PC-3 (cell line): ENCODE measurements around the gene CORO1C. TPM values are rescaled to one million over a fixed set of nuclear protein-coding genes. Genes with fewer than 3 reads are reported as not detected.

Experiments
- ATAC-seq: fragments of 200-7000 bp; cut with Tn5 transposase; 2 replicates; pipeline ENCODE4 v1.9.1; 2020; ENCODE audit warnings: mild to moderate bottlenecking, moderate library complexity
- BruUV-seq: library from RNA; stranded (reverse); fragments of 400-500 nt; replicated peaks from 2 replicates; lab custom pipeline; 2021; lab: Mats Ljungman, UMichigan
- CTCF ChIA-PET: fragments of 300-600 bp; sonication (Branson Sonifier 250); formaldehyde crosslinking; loops from one replicate; lab custom pipeline; 2022; ENCODE audit warnings: antibody characterized with exemption; lab: Charles Lee
- POLR2A ChIA-PET: fragments of 300-600 bp; sonication (Branson Sonifier 250); formaldehyde crosslinking; loops from one replicate; lab custom pipeline; 2022; ENCODE audit warnings: antibody characterized with exemption; ENCODE audit not compliant: unreplicated experiment; lab: Charles Lee
- DNase-seq: peaks from one replicate; pipeline ENCODE4 v3.0.0-alpha.2; 2015
- H2AFZ ChIP-seq: fragments of 300-600 bp; sonication (generic); 2 replicates; pipeline ENCODE4 v1.6.0; 2016; ENCODE audit warnings: antibody characterized with exemption, low read length
- H3F3A ChIP-seq: fragments of 300-600 bp; sonication (generic); one replicate; pipeline ENCODE4 v1.6.0; 2017; ENCODE audit warnings: antibody characterized with exemption, low read length, control low read depth, mild to moderate bottlenecking; ENCODE audit not compliant: unreplicated experiment
- H3K27ac ChIP-seq: fragments of 300-600 bp; sonication (generic); 2 replicates; pipeline ENCODE4 v1.5.1; 2016; ENCODE audit warnings: mild to moderate bottlenecking, low read length
- H3K27me3 ChIP-seq: fragments of 300-600 bp; sonication (generic); 2 replicates; pipeline ENCODE4 v1.6.1; 2016; ENCODE audit warnings: low read length, mixed read lengths
- H3K36me3 ChIP-seq: fragments of 300-600 bp; sonication (generic); 2 replicates; pipeline ENCODE4 v1.6.1; 2016; ENCODE audit warnings: low read depth, mixed run types, low read length, mixed read lengths
- H3K4me1 ChIP-seq: fragments of 300-600 bp; sonication (generic); 2 replicates; pipeline ENCODE4 v1.5.1; 2016; ENCODE audit warnings: low read length; ENCODE audit not compliant: insufficient read depth
- H3K4me2 ChIP-seq: fragments of 300-600 bp; sonication (generic); 2 replicates; pipeline ENCODE4 v1.6.0; 2016; ENCODE audit warnings: low read length
- H3K4me3 ChIP-seq: fragments of 300-600 bp; sonication (generic); 2 replicates; pipeline ENCODE4 v1.5.1; 2016; ENCODE audit warnings: mild to moderate bottlenecking, low read length, mixed read lengths
- H3K79me2 ChIP-seq: fragments of 300-600 bp; sonication (generic); 2 replicates; pipeline ENCODE4 v1.6.1; 2017; ENCODE audit warnings: low read length, mixed read lengths
- H3K9ac ChIP-seq: fragments of 300-600 bp; sonication (generic); 2 replicates; pipeline ENCODE4 v1.6.0; 2016; ENCODE audit warnings: mild to moderate bottlenecking, low read length
- H3K9me2 ChIP-seq: fragments of 300-600 bp; sonication (generic); replicated peaks from 2 replicates; pipeline ENCODE4 v1.6.1; 2016; ENCODE audit warnings: mixed run types, low read length, mixed read lengths
- H3K9me3 ChIP-seq: fragments of 300-600 bp; sonication (generic); 2 replicates; pipeline ENCODE4 v1.6.1; 2016; ENCODE audit warnings: low read length, mixed read lengths
- H4K20me1 ChIP-seq: fragments of 300-600 bp; sonication (generic); 2 replicates; pipeline ENCODE4 v1.6.1; 2016; ENCODE audit warnings: low read length, mixed read lengths
- EZH2 ChIP-seq: fragments of 300-600 bp; sonication (generic); IDR thresholded peaks from one replicate; pipeline ENCODE4 v1.6.1; 2017; ENCODE audit warnings: antibody characterized with exemption, mild to moderate bottlenecking, low read length; ENCODE audit not compliant: unreplicated experiment
- EZH2phosphoT487 ChIP-seq: fragments of 300-600 bp; sonication (generic); IDR thresholded peaks from 2 replicates; pipeline ENCODE4 v1.6.1; 2018; ENCODE audit warnings: mild to moderate bottlenecking, antibody characterized with exemption, low read length, borderline replicate concordance
- intact Hi-C: fragments of 100-400 bp; cut with micrococcal nuclease; formaldehyde crosslinking; loops from 2 replicates; pipeline ENCODE4 v1.9.0; 2023
- total RNA-seq: library from RNA; depleted of rRNA; stranded (reverse); fragments of >200 nt; gene quantifications from 2 replicates; pipeline ENCODE4 v1.2.3, GENCODE V29; 2014
- TF ChIP-seq, protein P1 (sequence below): fragments of 300-600 bp; sonication (generic); conservative IDR thresholded peaks from 2 replicates; pipeline ENCODE4 v1.5.1; 2017; ENCODE audit warnings: antibody characterized with exemption, low read depth, mild to moderate bottlenecking, low read length

The CORO1C gene
- total RNA-seq, 1 experiment from 2014 or later: 179 TPM

GRCh38 chr12:108618079-108618952, 113.0 kb downstream of the CORO1C start:
- DNase-seq: peak; percentile 91
- ChIA-PET CTCF (interaction anchor here (0.5 to 1.5 kb wide), 9 partner anchors 12 to 769 kb away, joined by 3 to 7 read pairs (median 5); no protein-coding TSS in a partner anchor), POLR2A (no interaction called here)
- no peak overlapping the region for H3K9ac ChIP-seq
- no peaks in the 10 kb centered on the region for H3K9me2 ChIP-seq
- TF ChIP-seq, protein P1, sequence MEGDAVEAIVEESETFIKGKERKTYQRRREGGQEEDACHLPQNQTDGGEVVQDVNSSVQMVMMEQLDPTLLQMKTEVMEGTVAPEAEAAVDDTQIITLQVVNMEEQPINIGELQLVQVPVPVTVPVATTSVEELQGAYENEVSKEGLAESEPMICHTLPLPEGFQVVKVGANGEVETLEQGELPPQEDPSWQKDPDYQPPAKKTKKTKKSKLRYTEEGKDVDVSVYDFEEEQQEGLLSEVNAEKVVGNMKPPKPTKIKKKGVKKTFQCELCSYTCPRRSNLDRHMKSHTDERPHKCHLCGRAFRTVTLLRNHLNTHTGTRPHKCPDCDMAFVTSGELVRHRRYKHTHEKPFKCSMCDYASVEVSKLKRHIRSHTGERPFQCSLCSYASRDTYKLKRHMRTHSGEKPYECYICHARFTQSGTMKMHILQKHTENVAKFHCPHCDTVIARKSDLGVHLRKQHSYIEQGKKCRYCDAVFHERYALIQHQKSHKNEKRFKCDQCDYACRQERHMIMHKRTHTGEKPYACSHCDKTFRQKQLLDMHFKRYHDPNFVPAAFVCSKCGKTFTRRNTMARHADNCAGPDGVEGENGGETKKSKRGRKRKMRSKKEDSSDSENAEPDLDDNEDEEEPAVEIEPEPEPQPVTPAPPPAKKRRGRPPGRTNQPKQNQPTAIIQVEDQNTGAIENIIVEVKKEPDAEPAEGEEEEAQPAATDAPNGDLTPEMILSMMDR: peak; percentile 99
- no peak for TF ChIP-seq EZH2phosphoT487
- intact Hi-C loops: loop anchor here (1.0 to 10.0 kb wide), 5 partner anchors 46 to 704 kb away; no protein-coding TSS in a partner anchor
- no peaks in the 10 kb centered on the region for H3K9me3 ChIP-seq
- H3K79me2 ChIP-seq: no peaks in the 10 kb centered on the region
- H4K20me1 ChIP-seq: no peaks in the 10 kb centered on the region
- peak; percentile 98 for ATAC-seq
- H3K36me3 ChIP-seq: no peaks in the 10 kb centered on the region
- H3K27me3 ChIP-seq: no peaks in the 10 kb centered on the region
- H2AFZ ChIP-seq: peak overlapping the region; percentile 60
- peak overlapping the region; percentile 63 for H3K4me2 ChIP-seq
- H3K27ac ChIP-seq: no peak overlapping the region
- H3F3A ChIP-seq: no peaks in the 10 kb centered on the region
- peaks cover 11% of the 10 kb centered on the region for H3K4me1 ChIP-seq
- no peak overlapping the region for H3K4me3 ChIP-seq
- BruUV-seq: no TSS peak

DNA sequence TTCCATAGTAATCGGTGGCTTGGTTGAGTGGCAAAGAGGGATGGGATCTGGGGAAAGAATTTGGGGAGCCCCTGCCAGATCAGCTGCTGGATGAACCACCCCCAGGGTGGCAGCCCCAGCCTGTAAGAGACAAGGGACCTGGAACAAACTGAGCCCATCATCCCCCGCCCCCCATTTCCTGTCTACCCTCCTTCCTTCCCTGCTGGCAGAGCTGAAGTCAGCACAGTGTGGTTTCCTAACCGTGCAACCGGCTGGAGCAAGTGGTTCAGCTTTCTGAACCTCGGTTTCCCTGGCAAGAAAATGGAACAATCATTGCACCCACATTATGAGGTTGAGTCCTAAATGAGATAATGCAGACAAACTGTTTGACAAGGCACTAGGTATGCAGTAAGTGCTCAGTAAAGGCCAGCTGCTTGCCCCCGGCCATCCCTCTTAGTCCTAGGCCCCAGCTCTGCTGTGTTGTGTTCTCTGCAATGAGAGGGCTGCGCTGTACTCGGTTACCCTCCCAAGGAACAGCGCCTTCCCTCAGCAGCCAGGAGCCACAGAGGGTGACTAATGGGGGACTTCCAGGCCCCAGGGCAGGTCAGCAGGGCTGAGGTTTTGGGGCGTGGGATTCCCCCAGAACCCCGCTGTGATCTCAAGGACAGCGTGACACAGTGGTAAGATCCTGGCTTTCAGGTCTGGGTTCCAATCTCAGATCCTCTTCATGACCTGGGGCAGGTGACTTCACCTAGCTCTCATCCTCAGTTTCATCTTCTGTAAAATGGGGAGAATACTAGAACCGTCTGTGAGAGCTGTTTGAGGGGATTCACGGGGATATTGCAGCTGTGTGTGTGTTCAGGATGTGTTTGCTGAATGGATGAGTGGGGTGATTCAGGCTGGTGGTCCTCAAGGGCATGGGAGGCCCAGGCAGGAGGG, 114.1 kb downstream of the CORO1C start:
- BruUV-seq: no TSS peak
- Histone ChIP-seq H4K20me1 (no peaks in the 10 kb centered on the region), H3K9me3 (no peaks in the 10 kb centered on the region), H2AFZ (no peak overlapping the region), H3K4me1 (peaks cover 19% of the 10 kb centered on the region), H3F3A (no peaks in the 10 kb centered on the region), H3K79me2 (no peaks in the 10 kb centered on the region), H3K9ac (no peak overlapping the region), H3K36me3 (no peaks in the 10 kb centered on the region), H3K27me3 (no peaks in the 10 kb centered on the region), H3K4me2 (no peak overlapping the region), H3K9me2 (no peaks in the 10 kb centered on the region), H3K4me3 (no peak overlapping the region), H3K27ac (no peak overlapping the region)
- ATAC-seq (no peak), DNase-seq (no peak)
- POLR2A ChIA-PET: no interaction called here
- no peak for TF ChIP-seq EZH2
- TF ChIP-seq EZH2phosphoT487: no peak
- TF ChIP-seq, protein P1: no peak
- CTCF ChIA-PET: interaction anchor here (0.5 to 1.5 kb wide), 5 partner anchors 13 to 46 kb away, joined by 5 to 7 read pairs (median 5); no protein-coding TSS in a partner anchor
- intact Hi-C loops: loop anchor here (10.0 kb wide), 1 partner anchor 702 kb away; no protein-coding TSS in a partner anchor
